ENCODE measurements around the gene NPR3.
A peak's percentile ranks its signal among the peaks of the same experiment; 100 is the strongest.

Gene NPR3

GRCh38 chr5:32710550-32711361 is at the start of gene NPR3:
TSS of gene NPR3 (plus strand) at chr5:32711321. CDS start at chr5:32711777, 456 bp downstream.
- in situ Hi-C loops (cut with MboI; ENCODE audit: low sequenced_read_pairs, unreplicated experiment): no loop called here
- peak; percentile 53 for DNase-seq (ENCODE audit: low spot score)
- TF ChIP-seq, protein P1, sequence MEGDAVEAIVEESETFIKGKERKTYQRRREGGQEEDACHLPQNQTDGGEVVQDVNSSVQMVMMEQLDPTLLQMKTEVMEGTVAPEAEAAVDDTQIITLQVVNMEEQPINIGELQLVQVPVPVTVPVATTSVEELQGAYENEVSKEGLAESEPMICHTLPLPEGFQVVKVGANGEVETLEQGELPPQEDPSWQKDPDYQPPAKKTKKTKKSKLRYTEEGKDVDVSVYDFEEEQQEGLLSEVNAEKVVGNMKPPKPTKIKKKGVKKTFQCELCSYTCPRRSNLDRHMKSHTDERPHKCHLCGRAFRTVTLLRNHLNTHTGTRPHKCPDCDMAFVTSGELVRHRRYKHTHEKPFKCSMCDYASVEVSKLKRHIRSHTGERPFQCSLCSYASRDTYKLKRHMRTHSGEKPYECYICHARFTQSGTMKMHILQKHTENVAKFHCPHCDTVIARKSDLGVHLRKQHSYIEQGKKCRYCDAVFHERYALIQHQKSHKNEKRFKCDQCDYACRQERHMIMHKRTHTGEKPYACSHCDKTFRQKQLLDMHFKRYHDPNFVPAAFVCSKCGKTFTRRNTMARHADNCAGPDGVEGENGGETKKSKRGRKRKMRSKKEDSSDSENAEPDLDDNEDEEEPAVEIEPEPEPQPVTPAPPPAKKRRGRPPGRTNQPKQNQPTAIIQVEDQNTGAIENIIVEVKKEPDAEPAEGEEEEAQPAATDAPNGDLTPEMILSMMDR (IDR thresholded peaks at IDR 0.05; ENCODE audit: borderline replicate concordance, control extremely low read depth, extremely low read depth, insufficient read depth, missing control alignments): no peak

GRCh38 chr5:32664523-32664922 is 46.6 kb upstream of the NPR3 start:
- TF ChIP-seq, protein P1 (IDR thresholded peaks at IDR 0.05; ENCODE audit: borderline replicate concordance, control extremely low read depth, extremely low read depth, insufficient read depth, missing control alignments): no peak
- in situ Hi-C loops (cut with MboI; ENCODE audit: low sequenced_read_pairs, unreplicated experiment): no loop called here

DNA sequence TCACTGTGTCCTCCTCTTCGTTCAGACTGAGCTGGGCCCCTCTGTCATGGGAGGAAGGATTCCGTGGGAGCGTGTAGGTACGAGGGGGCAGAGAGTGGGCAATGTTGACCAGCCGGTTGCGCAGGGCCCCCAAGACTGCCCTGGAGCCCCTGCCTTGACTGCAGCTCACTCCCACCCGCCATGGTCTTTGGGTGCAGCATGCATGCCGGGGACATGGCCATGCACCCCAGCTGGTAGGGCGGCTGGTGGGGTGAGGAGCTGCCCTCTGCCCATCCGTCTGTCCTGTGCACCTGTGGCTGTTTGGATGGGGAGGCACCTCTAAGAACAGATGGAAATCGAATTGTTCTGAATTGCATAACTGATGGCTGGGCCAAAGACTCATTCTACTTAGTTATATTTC is 42.6 kb upstream of the NPR3 start:
- TF ChIP-seq, protein P1 (IDR thresholded peaks at IDR 0.05; ENCODE audit: borderline replicate concordance, control extremely low read depth, extremely low read depth, insufficient read depth, missing control alignments): no peak
- in situ Hi-C loops (cut with MboI; ENCODE audit: low sequenced_read_pairs, unreplicated experiment): no loop called here
- DNase-seq (ENCODE audit: low spot score): no peak

More at GRCh38 chr5:32664523-32664922, 46.6 kb upstream of the NPR3 start:
- no peak for DNase-seq (ENCODE audit: low spot score)

DNA sequence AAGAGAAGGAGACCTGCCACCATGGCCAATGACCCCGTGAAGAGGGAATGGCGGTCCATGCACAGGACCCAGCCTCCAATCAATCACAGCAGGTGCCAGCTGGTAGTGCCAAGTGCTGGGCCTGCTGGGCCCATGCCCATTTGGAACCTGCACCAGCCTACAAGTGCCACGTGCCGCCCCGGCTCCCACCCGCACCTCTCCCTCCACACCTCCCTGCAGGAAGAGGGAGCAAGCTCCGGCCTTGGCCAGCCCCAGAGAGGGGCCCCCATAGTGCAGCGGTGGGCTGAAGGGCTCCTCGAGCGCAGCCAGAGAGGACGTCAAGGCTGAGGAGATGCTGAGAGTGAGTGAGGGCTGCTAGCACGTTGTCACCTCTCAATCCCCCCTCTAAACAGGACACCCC is 37.8 kb upstream of the NPR3 start:
- in situ Hi-C loops (cut with MboI; ENCODE audit: low sequenced_read_pairs, unreplicated experiment): no loop called here
- TF ChIP-seq, protein P1 (IDR thresholded peaks at IDR 0.05; ENCODE audit: borderline replicate concordance, control extremely low read depth, extremely low read depth, insufficient read depth, missing control alignments): no peak
- no peak for DNase-seq (ENCODE audit: low spot score)

DNA sequence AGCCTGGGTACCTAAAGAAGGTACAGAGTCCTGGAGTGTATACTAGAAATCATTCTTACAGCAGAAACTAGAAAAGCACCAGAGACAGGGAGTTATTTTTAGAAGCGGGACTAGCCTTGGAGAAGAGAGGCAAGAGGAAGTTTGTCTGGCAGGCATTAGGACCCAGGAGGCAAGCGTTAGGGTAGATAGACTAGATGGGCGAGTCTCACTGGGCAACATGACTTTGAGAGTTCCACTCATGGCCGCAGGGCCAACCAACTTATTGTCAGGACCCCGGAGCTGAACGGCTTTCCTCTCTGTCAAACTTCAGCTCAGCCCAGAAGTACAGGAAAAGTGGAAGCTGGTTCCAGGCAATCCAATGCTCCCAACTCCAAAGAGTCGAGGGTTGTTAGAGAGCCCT is 34.1 kb upstream of the NPR3 start:
- in situ Hi-C loops (cut with MboI; ENCODE audit: low sequenced_read_pairs, unreplicated experiment): loop anchor here (25.0 kb wide), 1 partner anchor 735 kb away; no protein-coding TSS in a partner anchor
- TF ChIP-seq, protein P1 (IDR thresholded peaks at IDR 0.05; ENCODE audit: borderline replicate concordance, control extremely low read depth, extremely low read depth, insufficient read depth, missing control alignments): no peak
- no peak for DNase-seq (ENCODE audit: low spot score)

DNA sequence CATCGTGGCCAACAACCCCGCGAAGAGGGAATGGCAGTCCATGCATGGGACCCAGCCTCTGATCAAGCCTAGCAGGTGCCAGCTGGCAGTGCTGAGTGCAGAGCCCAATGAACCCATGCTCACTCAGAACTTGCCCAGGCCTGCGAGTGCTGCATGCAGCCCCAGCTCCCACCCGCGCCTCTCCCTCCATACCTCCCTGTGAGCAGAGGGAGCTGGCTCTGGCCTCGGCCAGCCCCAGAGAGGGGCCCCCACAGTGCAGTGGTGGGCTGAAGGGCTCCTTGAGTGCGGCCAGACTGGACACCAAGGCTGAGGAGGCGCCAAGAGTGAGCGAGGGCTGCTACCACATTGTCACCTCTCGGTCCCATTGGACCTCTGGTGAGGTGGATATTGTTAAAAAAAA is 32.6 kb upstream of the NPR3 start:
- in situ Hi-C loops (cut with MboI; ENCODE audit: low sequenced_read_pairs, unreplicated experiment): loop anchor here (25.0 kb wide), 1 partner anchor 734 kb away; no protein-coding TSS in a partner anchor
- no peak for DNase-seq (ENCODE audit: low spot score)
- TF ChIP-seq, protein P1 (IDR thresholded peaks at IDR 0.05; ENCODE audit: borderline replicate concordance, control extremely low read depth, extremely low read depth, insufficient read depth, missing control alignments): no peak

Measured in GM13976 (cell line).